Upper lobe of left lung (tissue), 6 donors: ENCODE results near the gene CADM1. TPM values are rescaled to one million over a fixed set of nuclear protein-coding genes. Genes with fewer than 3 reads are reported as not detected.

Source experiments
- ATAC-seq, 2 donors: fragments of 200-7000 bp; cut with Tn5 transposase; one replicate each; pipeline ENCODE4 v1.9.1; 2022; ENCODE audit warnings: mild to moderate bottlenecking in 2 of 2, moderate library complexity in 2 of 2; ENCODE audit not compliant: low FRiP score in 2 of 2
- DNase-seq, 2 donors: peaks; one replicate each; pipeline ENCODE4 v3.0.0-alpha.2; 2019 to 2020
- H3K27ac ChIP-seq, 4 donors: fragments of 200-600 bp; sonication (generic); one replicate each; pipeline ENCODE4 v1.5.1; 2016 to 2019
- H3K27me3 ChIP-seq, 4 donors: fragments of 200-600 bp; sonication (generic); one replicate each; pipeline ENCODE4 v1.5.1; 2017 to 2019
- H3K36me3 ChIP-seq, 4 donors: fragments of 200-600 bp; sonication (generic); one replicate each; pipeline ENCODE4 v1.5.1; 2016 to 2019
- H3K4me1 ChIP-seq, 4 donors: fragments of 200-600 bp; sonication (generic); one replicate each; pipeline ENCODE4 v1.5.1; 2018 to 2019
- H3K4me3 ChIP-seq, 4 donors: fragments of 200-600 bp; sonication (generic); one replicate each; pipeline ENCODE4 v1.5.1; 2017 to 2019; ENCODE audit warnings: mild to moderate bottlenecking in 2 of 4, moderate library complexity in 1 of 4
- H3K9me3 ChIP-seq, 4 donors: fragments of 200-600 bp; sonication (generic); one replicate each; pipeline ENCODE4 v1.5.1; 2018 to 2019
- CTCF ChIP-seq, 6 experiments: fragments of 450-650 bp in 4 of 6; fragments of 200-600 bp in 2 of 6; sonication (generic) in 2 of 6; IDR thresholded peaks; one replicate each; pipeline ENCODE4 v1.5.1; 2016 to 2019; ENCODE audit warnings: antibody characterized with exemption in 6 of 6
- EP300 ChIP-seq, 4 donors: sonication (generic); formaldehyde crosslinking; IDR thresholded peaks; one replicate each; pipeline ENCODE4 v1.5.1; 2017; ENCODE audit warnings: antibody characterized with exemption in 4 of 4, control low read depth in 2 of 4
- POLR2A ChIP-seq, 4 donors: fragments of 450-650 bp; IDR thresholded peaks; one replicate each; pipeline ENCODE4 v1.5.1; 2016 to 2017; ENCODE audit warnings: antibody characterized with exemption in 4 of 4, mild to moderate bottlenecking in 2 of 4
- POLR2AphosphoS5 ChIP-seq, 2 donors: sonication (generic); formaldehyde crosslinking; IDR thresholded peaks; one replicate each; pipeline ENCODE4 v1.5.1; 2017; ENCODE audit warnings: antibody characterized with exemption in 2 of 2
- WGBS, 2 donors: methylation state at CpG; one replicate each; pipeline ENCODE4 v1.1.5; 2017 to 2018; 5-methylcytosine and 5-hydroxymethylcytosine counted together
- total RNA-seq, 6 donors: library from RNA; depleted of rRNA in 4 of 6; stranded (reverse); fragments of >200 nt in 4 of 6; gene quantifications; one replicate each; pipeline versions ENCODE4 v1.1.0 to v1.2.1, GENCODE V29; 2016 to 2021
- donor health status: DM: no; HTN: no; CAD: no; lungs with moderate emphysema.
- donor health status: DM: no; HTN: yes; CAD: no; lungs with severe emphysema.

CADM1 gene
- total RNA-seq, 6 donors from 2014 or later = 69.9 to 212 (median 125) TPM

GRCh38 chr11:115155320-115155719 is 348.9 kb downstream of the CADM1 start:
- Histone ChIP-seq H3K9me3 (no peaks in the 10 kb centered on the region), H3K27me3 (no peaks in the 10 kb centered on the region), H3K4me1 (no peaks in the 10 kb centered on the region), H3K36me3 (no peaks in the 10 kb centered on the region), H3K4me3 (no peak overlapping the region), H3K27ac (no peak overlapping the region)
- 74 to 76% methylated on average over 7 to 8 of the region's 8 CpGs for WGBS, 2 donors
- DNase-seq (no peak), ATAC-seq (no peak)
- TF ChIP-seq POLR2AphosphoS5 (IDR thresholded peaks at IDR 0.05) = no peak
- no peak for TF ChIP-seq POLR2A (IDR thresholded peaks at IDR 0.05)
- no peak for TF ChIP-seq CTCF (IDR thresholded peaks at IDR 0.05)
- TF ChIP-seq EP300 (IDR thresholded peaks at IDR 0.05) = no peak

- DNase-seq (no peak), ATAC-seq (no peak)
- no peak overlapping the region for H3K4me3 ChIP-seq
- H3K9me3 ChIP-seq = no peaks in the 10 kb centered on the region
- H3K27me3 ChIP-seq = no peaks in the 10 kb centered on the region
- TF ChIP-seq EP300 (IDR thresholded peaks at IDR 0.05) = no peak
- TF ChIP-seq POLR2AphosphoS5 (IDR thresholded peaks at IDR 0.05) = no peak
- TF ChIP-seq CTCF (IDR thresholded peaks at IDR 0.05) = no peak
- WGBS, 2 donors = 84 to 86% methylated on average over 9 of the region's 9 CpGs
- H3K4me1 ChIP-seq = no peaks in the 10 kb centered on the region
- no peak overlapping the region for H3K27ac ChIP-seq
- H3K36me3 ChIP-seq = no peaks in the 10 kb centered on the region
These were observed 349.9 kb downstream of the CADM1 start for GRCh38 chr11:115154355-115154736.

- Histone ChIP-seq H3K27ac (no peak overlapping the region), H3K36me3 (no peaks in the 10 kb centered on the region), H3K4me1 (no peaks in the 10 kb centered on the region), H3K27me3 (no peaks in the 10 kb centered on the region), H3K4me3 (no peak overlapping the region), H3K9me3 (no peaks in the 10 kb centered on the region)
- no peak for ATAC-seq
- WGBS, 2 donors = 95% methylated on average over 39 of the region's 39 CpGs
- TF ChIP-seq POLR2AphosphoS5 (IDR thresholded peaks at IDR 0.05) (no peak), POLR2A (IDR thresholded peaks at IDR 0.05) (no peak), EP300 (IDR thresholded peaks at IDR 0.05) (no peak), CTCF (IDR thresholded peaks at IDR 0.05) (no peak)
- peak in 1 of 2 donors; percentile 68 for DNase-seq
These were observed 350.4 kb downstream of the CADM1 start for GRCh38 chr11:115153731-115154354.

- Histone ChIP-seq H3K27ac (no peak overlapping the region), H3K27me3 (no peaks in the 10 kb centered on the region), H3K36me3 (no peaks in the 10 kb centered on the region), H3K4me1 (no peaks in the 10 kb centered on the region), H3K9me3 (no peaks in the 10 kb centered on the region), H3K4me3 (no peak overlapping the region)
- no peak for ATAC-seq
- DNase-seq = no peak
- TF ChIP-seq POLR2A (IDR thresholded peaks at IDR 0.05) = no peak
- no peak for TF ChIP-seq EP300 (IDR thresholded peaks at IDR 0.05)
- TF ChIP-seq CTCF (IDR thresholded peaks at IDR 0.05) = no peak
- no peak for TF ChIP-seq POLR2AphosphoS5 (IDR thresholded peaks at IDR 0.05)
- WGBS, 2 donors = 76 to 80% methylated on average over 8 of the region's 8 CpGs
These were observed 351.1 kb downstream of the CADM1 start for GRCh38 chr11:115153135-115153534.

- Histone ChIP-seq H3K4me1 (no peaks in the 10 kb centered on the region), H3K36me3 (no peaks in the 10 kb centered on the region), H3K27me3 (no peaks in the 10 kb centered on the region), H3K4me3 (no peak overlapping the region), H3K9me3 (no peaks in the 10 kb centered on the region), H3K27ac (no peak overlapping the region)
- 96 to 100% methylated on average over 1 of the region's 1 CpG for WGBS, 2 donors
- DNase-seq (no peak), ATAC-seq (no peak)
- no peak for TF ChIP-seq POLR2A (IDR thresholded peaks at IDR 0.05)
- no peak for TF ChIP-seq CTCF (IDR thresholded peaks at IDR 0.05)
- TF ChIP-seq EP300 (IDR thresholded peaks at IDR 0.05) = no peak
- no peak for TF ChIP-seq POLR2AphosphoS5 (IDR thresholded peaks at IDR 0.05)
These were observed 353.2 kb downstream of the CADM1 start for GRCh38 chr11:115151010-115151409.
